HG02973 (cell line): ENCODE data around the gene RAB3GAP1.
"Not testable (repeated sequence)": the region's sequence is repeated elsewhere in the genome, so short reads cannot be mapped to it uniquely, and the experiment has no call there.

Experiments
- ATAC-seq: cut with Tn5 transposase; IDR thresholded peaks from one replicate; pipeline ENCODE4 v1.9.1; 2021; ENCODE audit warnings: moderate library complexity; ENCODE audit not compliant: unreplicated experiment

The RAB3GAP1 gene

GRCh38 chr2:135052997-135053474, 944 bp downstream of the RAB3GAP1 start:
- peak; percentile 31 for ATAC-seq

GRCh38 chr2:135055182-135055786, 3.2 kb downstream of the RAB3GAP1 start:
- ATAC-seq = no peak

GRCh38 chr2:135056790-135057189, 4.7 kb downstream of the RAB3GAP1 start:
- ATAC-seq = no peak

GRCh38 chr2:135059577-135059976, 7.5 kb downstream of the RAB3GAP1 start:
- ATAC-seq = no peak

GRCh38 chr2:135063210-135063609, 11.1 kb downstream of the RAB3GAP1 start:
- no peak for ATAC-seq

GRCh38 chr2:135064149-135064548, 12.1 kb downstream of the RAB3GAP1 start:
- ATAC-seq = no peak

- no peak for ATAC-seq
Measured at GRCh38 chr2:135066710-135067109, 14.6 kb downstream of the RAB3GAP1 start.

GRCh38 chr2:135072125-135072997, 20.3 kb downstream of the RAB3GAP1 start:
- ATAC-seq = no peak

- no peak for ATAC-seq
Measured at GRCh38 chr2:135074216-135074615, 22.1 kb downstream of the RAB3GAP1 start.

- ATAC-seq = no peak
Measured at GRCh38 chr2:135076556-135076955, 24.5 kb downstream of the RAB3GAP1 start.

- no peak for ATAC-seq
Measured at GRCh38 chr2:135078417-135078816, 26.3 kb downstream of the RAB3GAP1 start.

- no peak for ATAC-seq
Measured at GRCh38 chr2:135086222-135086621, 34.1 kb downstream of the RAB3GAP1 start.

GRCh38 chr2:135089597-135089996, 37.5 kb downstream of the RAB3GAP1 start:
- not testable (repeated sequence) for ATAC-seq

- no peak for ATAC-seq
Measured at GRCh38 chr2:135091681-135092080, 39.6 kb downstream of the RAB3GAP1 start.

- ATAC-seq = no peak
Measured at GRCh38 chr2:135093193-135093592, 41.1 kb downstream of the RAB3GAP1 start.

- ATAC-seq = no peak
Measured at GRCh38 chr2:135093670-135094330, 41.7 kb downstream of the RAB3GAP1 start.

GRCh38 chr2:135094508-135094907, 42.4 kb downstream of the RAB3GAP1 start:
- no peak for ATAC-seq

GRCh38 chr2:135095591-135095990, 43.5 kb downstream of the RAB3GAP1 start:
- ATAC-seq = no peak

GRCh38 chr2:135096665-135097446, 44.8 kb downstream of the RAB3GAP1 start:
- no peak for ATAC-seq

GRCh38 chr2:135097532-135098231, 45.6 kb downstream of the RAB3GAP1 start:
- no peak for ATAC-seq
